IMR-90 (cell line): Measurements from ENCODE around the gene DISC1. TPM values are rescaled to one million over a fixed set of nuclear protein-coding genes. Genes with fewer than 3 reads are reported as not detected.

Experiments
- ATAC-seq: fragments of 200-7000 bp; cut with Tn5 transposase; 2 replicates; pipeline ENCODE4 v1.9.1; 2020; ENCODE audit warnings: low read depth, mild to moderate bottlenecking, moderate library complexity
- BruUV-seq: library from RNA; stranded (reverse); fragments of 400-500 nt; replicated peaks from 2 replicates; lab custom pipeline; 2021; lab: Mats Ljungman, UMichigan
- CTCF ChIA-PET: fragments of 300-600 bp; formaldehyde crosslinking; extraction: SDS; loops from one replicate; lab custom pipeline; 2021; ENCODE audit warnings: antibody characterized with exemption; lab: Yijun Ruan, JAX
- POLR2A ChIA-PET: fragments of 300-600 bp; sonication (Branson Sonifier 250); formaldehyde crosslinking; loops from one replicate; lab custom pipeline; 2022; ENCODE audit warnings: antibody characterized with exemption; ENCODE audit not compliant: unreplicated experiment; lab: Charles Lee
- DNase-seq: peaks from one replicate; pipeline ENCODE4 v3.0.0; 2013
- H2AFZ ChIP-seq: replicated peaks from 2 replicates; pipeline ENCODE3; 2013; ENCODE audit warnings: low read length, mild to moderate bottlenecking; ENCODE audit not compliant: poor library complexity
- H2AK5ac ChIP-seq: 2 replicates; pipeline ENCODE4 v1.6.1; 2013; ENCODE audit warnings: low read depth, low read length, inconsistent platforms
- H2AK9ac ChIP-seq: replicated peaks from 2 replicates; pipeline ENCODE3; 2013; ENCODE audit warnings: mild to moderate bottlenecking, low read depth, low read length, moderate library complexity; ENCODE audit not compliant: poor library complexity
- H2BK120ac ChIP-seq: 2 replicates; pipeline ENCODE4 v1.6.1; 2013; ENCODE audit warnings: low read depth, low read length, inconsistent platforms
- H2BK15ac ChIP-seq: 3 replicates; pipeline ENCODE4 v1.6.1; 2013; ENCODE audit warnings: low read depth, low read length, inconsistent platforms
- H2BK20ac ChIP-seq: 2 replicates; pipeline ENCODE4 v1.6.1; 2013; ENCODE audit warnings: low read depth, mild to moderate bottlenecking, inconsistent platforms, low read length, moderate library complexity
- H2BK5ac ChIP-seq: 2 replicates; pipeline ENCODE4 v1.6.1; 2013; ENCODE audit warnings: mild to moderate bottlenecking, low read depth, low read length, inconsistent platforms; ENCODE audit not compliant: poor library complexity, severe bottlenecking
- H3K14ac ChIP-seq: replicated peaks from 2 replicates; pipeline ENCODE4 v1.6.1; 2013; ENCODE audit warnings: low read depth, low read length, inconsistent platforms
- H3K18ac ChIP-seq: 2 replicates; pipeline ENCODE4 v1.6.1; 2013; ENCODE audit warnings: low read depth, low read length, control low read depth
- H3K23ac ChIP-seq: 2 replicates; pipeline ENCODE4 v1.6.1; 2013; ENCODE audit warnings: low read depth, low read length, inconsistent platforms
- H3K27ac ChIP-seq: 2 replicates; pipeline ENCODE4 v1.5.1; 2013; ENCODE audit warnings: mild to moderate bottlenecking, control low read depth, low read length; ENCODE audit not compliant: insufficient read depth
- H3K27me3 ChIP-seq: 2 replicates; pipeline ENCODE4 v1.6.1; 2013; ENCODE audit warnings: low read length; ENCODE audit not compliant: control insufficient read depth, insufficient read depth
- H3K36me3 ChIP-seq: 2 replicates; pipeline ENCODE4 v1.6.1; 2013; ENCODE audit warnings: low read length, mixed read lengths; ENCODE audit not compliant: control insufficient read depth, insufficient read depth
- H3K4ac ChIP-seq: 2 replicates; pipeline ENCODE4 v1.6.1; 2013; ENCODE audit warnings: low read depth, low read length, inconsistent platforms
- H3K4me1 ChIP-seq: 2 replicates; pipeline ENCODE4 v1.6.1; 2013; ENCODE audit warnings: low read length, mixed read lengths; ENCODE audit not compliant: control insufficient read depth, insufficient read depth
- H3K4me2 ChIP-seq: 2 replicates; pipeline ENCODE4 v1.6.1; 2013; ENCODE audit warnings: low read depth, mild to moderate bottlenecking, control low read depth, low read length, moderate library complexity
- H3K4me3 ChIP-seq: 2 replicates; pipeline ENCODE4 v1.5.1; 2013; ENCODE audit warnings: low read depth, mild to moderate bottlenecking, control low read depth, low read length, moderate library complexity; ENCODE audit not compliant: insufficient read depth
- H3K56ac ChIP-seq: 2 replicates; pipeline ENCODE4 v1.6.1; 2013; ENCODE audit warnings: low read length, inconsistent platforms; ENCODE audit not compliant: insufficient read depth; ENCODE audit errors: extremely low read depth
- H3K79me1 ChIP-seq, 2 experiments: 2 replicates each; pipeline ENCODE4 v1.6.1; 2013; ENCODE audit warnings: low read length in 2 of 2, inconsistent platforms in 1 of 2, low read depth in 1 of 2
- H3K9ac ChIP-seq: 2 replicates; pipeline ENCODE4 v1.6.1; 2013; ENCODE audit warnings: low read depth, low read length, control low read depth
- H3K9me1 ChIP-seq: 2 replicates; pipeline ENCODE4 v1.6.1; 2013; ENCODE audit warnings: low read length, inconsistent platforms; ENCODE audit not compliant: insufficient read depth
- H3K9me3 ChIP-seq: 2 replicates; pipeline ENCODE4 v1.6.1; 2013; ENCODE audit warnings: low read length; ENCODE audit not compliant: control insufficient read depth, insufficient read depth
- H4K20me1 ChIP-seq: 2 replicates; pipeline ENCODE4 v1.6.1; 2013; ENCODE audit warnings: low read length, inconsistent platforms; ENCODE audit not compliant: insufficient read depth
- H4K5ac ChIP-seq: 2 replicates; pipeline ENCODE4 v1.6.1; 2013; ENCODE audit warnings: mild to moderate bottlenecking, low read depth, low read length, control low read depth
- H4K8ac ChIP-seq, 2 experiments: 2 replicates each; pipeline ENCODE4 v1.6.1; 2013; ENCODE audit warnings: low read depth in 2 of 2, low read length in 2 of 2, control low read depth in 1 of 2, inconsistent platforms in 1 of 2
- H4K91ac ChIP-seq: 2 replicates; pipeline ENCODE4 v1.6.1; 2013; ENCODE audit warnings: low read depth, low read length, inconsistent platforms; ENCODE audit not compliant: insufficient read depth
- NFE2L2 ChIP-seq: fragments of 150-350 bp; IDR thresholded peaks from 2 replicates; pipeline ENCODE4 v1.6.1; 2016; ENCODE audit warnings: low read depth, mild to moderate bottlenecking, low read length
- RAD21 ChIP-seq: IDR thresholded peaks from 2 replicates; pipeline ENCODE4 v1.6.1; 2012; ENCODE audit warnings: low read length, improper control_type of control experiment
- RFX5 ChIP-seq: IDR thresholded peaks from 2 replicates; pipeline ENCODE4 v1.8.0; 2012; ENCODE audit warnings: low read depth, mild to moderate bottlenecking, low read length, moderate library complexity
- SMC3 ChIP-seq: fragments of 150-350 bp; IDR thresholded peaks from 2 replicates; pipeline ENCODE4 v1.6.1; 2016; ENCODE audit warnings: low read depth, mild to moderate bottlenecking, antibody characterized with exemption, low read length, moderate library complexity
- WGBS, 2 experiments: methylation state at CpG; one replicate each; pipeline versions ENCODE4 v1.1.5 to v1.1.7; 2013; ENCODE audit warnings: missing lambda C conversion rate in 2 of 2; ENCODE audit not compliant: insufficient read length in 1 of 2; ENCODE audit errors: extremely low coverage in 2 of 2; 5-methylcytosine and 5-hydroxymethylcytosine counted together
- dilution Hi-C: fragments of 300-500 bp; cut with HindIII; formaldehyde crosslinking; loops from one replicate; pipeline ENCODE4 v1.14.3; 2018; ENCODE audit warnings: low sequenced_read_pairs; ENCODE audit not compliant: unreplicated experiment
- in situ Hi-C: fragments of 300-500 bp; cut with MboI; formaldehyde crosslinking; loops from 3 replicates; pipeline ENCODE4 v1.14.3; 2019; ENCODE audit warnings: low sequenced_read_pairs, inconsistent platforms, mixed read lengths
- intact Hi-C: fragments of 100-400 bp; cut with micrococcal nuclease; formaldehyde crosslinking; loops from 2 replicates; pipeline ENCODE4 v1.10.0; 2022
- polyA plus RNA-seq, 3 experiments: library from polyadenylated mRNA; depleted of rRNA; stranded (reverse); fragments of >200 nt; gene quantifications; 2 replicates each; pipeline ENCODE4 v1.2.3, GENCODE V29; 2012; ENCODE audit warnings: low replicate concordance in 1 of 3
- total RNA-seq: library from RNA; depleted of rRNA; stranded (reverse); fragments of >200 nt; gene quantifications from 2 replicates; pipeline ENCODE4 v1.2.3, GENCODE V29; 2012
- TF ChIP-seq, protein P1 (sequence below): conservative IDR thresholded peaks from 2 replicates; pipeline ENCODE4 v1.5.1; 2012; ENCODE audit warnings: mild to moderate bottlenecking, low read depth, low read length, improper control_type of control experiment

The DISC1 gene
- total and polyA plus RNA-seq, 2 of the 4 experiments (the other 2 are of a cell fraction) = 2.2 to 7.0 TPM

DNA sequence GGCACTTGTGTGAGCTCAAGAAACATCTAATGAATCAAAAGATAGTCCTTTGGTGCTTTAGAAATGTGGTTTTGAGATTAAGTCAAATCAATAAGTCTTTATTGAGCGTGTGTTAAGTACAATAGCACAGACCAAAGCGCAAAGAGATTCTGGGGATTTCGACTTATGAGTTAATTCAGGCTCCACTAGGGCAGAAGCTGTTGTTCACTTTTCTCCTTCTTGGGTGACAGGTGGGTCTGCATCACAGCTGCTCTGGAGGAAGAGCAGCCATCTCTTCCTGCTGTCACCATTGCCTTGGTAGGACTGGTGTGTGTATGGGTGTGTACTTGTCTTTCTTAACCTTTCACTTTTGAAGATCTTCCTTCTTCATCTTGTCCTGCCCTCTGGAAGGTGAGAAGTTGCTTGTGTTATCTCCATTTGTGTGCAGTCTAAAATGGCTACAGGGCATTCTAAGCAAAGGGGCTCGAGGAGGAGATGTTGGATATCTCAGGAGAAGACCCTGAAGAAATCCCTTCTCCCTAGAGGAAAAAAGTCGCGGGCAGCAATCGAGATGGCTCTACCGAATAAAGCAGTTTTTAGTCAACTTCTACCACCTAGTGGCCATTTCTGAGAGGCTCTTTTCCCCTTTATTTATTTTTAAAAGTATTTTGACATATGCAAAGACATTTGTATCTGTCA lies 22.9 kb upstream of the DISC1 start:
- 83% methylated on average over 3 of the region's 8 CpGs; no CpG with 5 or more reads in 1 of the 2 experiments for WGBS, 2 experiments
- H4K8ac ChIP-seq = no peak overlapping the region
- H2BK20ac ChIP-seq = no peak overlapping the region
- H3K14ac ChIP-seq = peak overlapping the region; percentile 16; the same call in 1 of the 2 replicates
- H2AFZ ChIP-seq = peak overlapping the region; percentile 76
- peak overlapping the region; percentile 76 for H3K4me3 ChIP-seq
- TF ChIP-seq RAD21 (peak; percentile 76), SMC3 (peak; percentile 63), RFX5 (no peak), NFE2L2 (no peak)
- TF ChIP-seq, protein P1, sequence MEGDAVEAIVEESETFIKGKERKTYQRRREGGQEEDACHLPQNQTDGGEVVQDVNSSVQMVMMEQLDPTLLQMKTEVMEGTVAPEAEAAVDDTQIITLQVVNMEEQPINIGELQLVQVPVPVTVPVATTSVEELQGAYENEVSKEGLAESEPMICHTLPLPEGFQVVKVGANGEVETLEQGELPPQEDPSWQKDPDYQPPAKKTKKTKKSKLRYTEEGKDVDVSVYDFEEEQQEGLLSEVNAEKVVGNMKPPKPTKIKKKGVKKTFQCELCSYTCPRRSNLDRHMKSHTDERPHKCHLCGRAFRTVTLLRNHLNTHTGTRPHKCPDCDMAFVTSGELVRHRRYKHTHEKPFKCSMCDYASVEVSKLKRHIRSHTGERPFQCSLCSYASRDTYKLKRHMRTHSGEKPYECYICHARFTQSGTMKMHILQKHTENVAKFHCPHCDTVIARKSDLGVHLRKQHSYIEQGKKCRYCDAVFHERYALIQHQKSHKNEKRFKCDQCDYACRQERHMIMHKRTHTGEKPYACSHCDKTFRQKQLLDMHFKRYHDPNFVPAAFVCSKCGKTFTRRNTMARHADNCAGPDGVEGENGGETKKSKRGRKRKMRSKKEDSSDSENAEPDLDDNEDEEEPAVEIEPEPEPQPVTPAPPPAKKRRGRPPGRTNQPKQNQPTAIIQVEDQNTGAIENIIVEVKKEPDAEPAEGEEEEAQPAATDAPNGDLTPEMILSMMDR = peak; percentile 86
- intact Hi-C loops = loop anchor here (1.0 to 5.0 kb wide), 2 partner anchors 186 to 362 kb away; partner anchors contain the start of gene GNPAT
- DNase-seq = peak; percentile 54
- H3K4me2 ChIP-seq = peak overlapping the region; percentile 99
- CTCF ChIA-PET = interaction anchor here (0.6 to 1.2 kb wide), 5 partner anchors 13 to 1349 kb away, joined by 3 read pairs; partner anchors contain the start of genes EXOC8 and SPRTN
- no peak overlapping the region for H4K91ac ChIP-seq
- peak; percentile 70 for ATAC-seq
- H4K5ac ChIP-seq = no peak overlapping the region
- in situ Hi-C loops = no loop called here
- H4K20me1 ChIP-seq = no peaks in the 10 kb centered on the region
- POLR2A ChIA-PET = no interaction called here
- BruUV-seq = no TSS peak
- H3K27me3 ChIP-seq = no peaks in the 10 kb centered on the region
- peak overlapping the region; percentile 45; the same call in 1 of the 2 replicates for H2BK120ac ChIP-seq
- H3K4me1 ChIP-seq = peaks cover 4% of the 10 kb centered on the region; the same call in 1 of the 2 replicates
- no peaks in the 10 kb centered on the region for H3K79me1 ChIP-seq
- H3K4ac ChIP-seq = peak overlapping the region; percentile 14; the same call in 1 of the 2 replicates
- no peaks in the 10 kb centered on the region for H3K9me3 ChIP-seq
- H3K9ac ChIP-seq = peak overlapping the region; percentile 82; the same call in 1 of the 2 replicates
- no peak overlapping the region for H3K27ac ChIP-seq
- no peaks in the 10 kb centered on the region for H3K36me3 ChIP-seq
- dilution Hi-C loops = no loop called here
- no peaks in the 10 kb centered on the region for H3K9me1 ChIP-seq
- peak overlapping the region; percentile 47; the same call in 1 of the 2 replicates for H2AK5ac ChIP-seq
- no peak overlapping the region for H2BK5ac ChIP-seq
- no peak overlapping the region for H2BK15ac ChIP-seq
- no peak overlapping the region for H2AK9ac ChIP-seq
- H3K18ac ChIP-seq = no peak overlapping the region
- H3K56ac ChIP-seq = peak overlapping the region; percentile 31; the same call in 1 of the 2 replicates
- H3K23ac ChIP-seq = peak overlapping the region; percentile 11; the same call in 1 of the 2 replicates
